SK-N-SH (cell line): ENCODE measurements around the gene MAD2L1.

Source experiments
- NRF1 ChIP-seq: IDR thresholded peaks from 2 replicates; pipeline ENCODE4 v1.6.1; 2012; ENCODE audit warnings: low read depth, mild to moderate bottlenecking, low read length
- RXRA ChIP-seq: IDR thresholded peaks from 2 replicates; pipeline ENCODE4 v1.4.0; 2012; ENCODE audit warnings: low read depth, mild to moderate bottlenecking, borderline replicate concordance
- TAF1 ChIP-seq: IDR thresholded peaks from 2 replicates; pipeline ENCODE4 v1.6.1; 2012; ENCODE audit warnings: low read depth, mild to moderate bottlenecking, low read length, moderate library complexity, borderline replicate concordance
- TF ChIP-seq, protein P1 (sequence below): fragments of 200-600 bp; sonication (generic); IDR thresholded peaks from 2 replicates; pipeline ENCODE4 v1.6.1; 2017; ENCODE audit warnings: antibody characterized with exemption, mild to moderate bottlenecking, moderate library complexity

DNA sequence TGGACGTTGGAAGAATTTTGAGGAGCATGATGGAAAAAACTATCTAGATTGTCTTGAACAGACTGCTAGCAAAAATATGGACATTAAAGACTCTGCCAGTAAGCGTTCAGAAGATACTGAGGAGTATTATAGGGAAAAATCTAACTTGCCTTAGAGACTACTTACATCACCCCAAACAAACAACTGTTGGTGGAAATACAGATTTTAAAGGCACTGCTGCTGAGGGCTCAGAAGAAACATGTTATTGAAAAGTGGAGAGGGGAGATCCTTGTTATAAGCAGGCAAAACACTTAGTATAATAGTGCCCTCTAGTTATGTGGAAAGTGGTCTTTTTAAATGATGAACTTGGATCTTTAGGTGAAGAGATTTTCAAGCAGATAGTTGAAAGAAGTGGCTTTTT, 29.2 kb downstream of the MAD2L1 start:
- TF ChIP-seq, protein P1, sequence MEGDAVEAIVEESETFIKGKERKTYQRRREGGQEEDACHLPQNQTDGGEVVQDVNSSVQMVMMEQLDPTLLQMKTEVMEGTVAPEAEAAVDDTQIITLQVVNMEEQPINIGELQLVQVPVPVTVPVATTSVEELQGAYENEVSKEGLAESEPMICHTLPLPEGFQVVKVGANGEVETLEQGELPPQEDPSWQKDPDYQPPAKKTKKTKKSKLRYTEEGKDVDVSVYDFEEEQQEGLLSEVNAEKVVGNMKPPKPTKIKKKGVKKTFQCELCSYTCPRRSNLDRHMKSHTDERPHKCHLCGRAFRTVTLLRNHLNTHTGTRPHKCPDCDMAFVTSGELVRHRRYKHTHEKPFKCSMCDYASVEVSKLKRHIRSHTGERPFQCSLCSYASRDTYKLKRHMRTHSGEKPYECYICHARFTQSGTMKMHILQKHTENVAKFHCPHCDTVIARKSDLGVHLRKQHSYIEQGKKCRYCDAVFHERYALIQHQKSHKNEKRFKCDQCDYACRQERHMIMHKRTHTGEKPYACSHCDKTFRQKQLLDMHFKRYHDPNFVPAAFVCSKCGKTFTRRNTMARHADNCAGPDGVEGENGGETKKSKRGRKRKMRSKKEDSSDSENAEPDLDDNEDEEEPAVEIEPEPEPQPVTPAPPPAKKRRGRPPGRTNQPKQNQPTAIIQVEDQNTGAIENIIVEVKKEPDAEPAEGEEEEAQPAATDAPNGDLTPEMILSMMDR = no peak
- TF ChIP-seq TAF1 = no peak
- no peak for TF ChIP-seq RXRA
- TF ChIP-seq NRF1 = no peak
